HEK293 (cell line): ENCODE measurements around the gene FLRT1.

ENCODE experiments used
- CTCF ChIA-PET: fragments of 350-600 bp; formaldehyde crosslinking; extraction: SDS; loops from one replicate; lab custom pipeline; 2021; ENCODE audit warnings: antibody characterized with exemption; lab: Yijun Ruan, JAX
- POLR2A ChIA-PET: fragments of 300-600 bp; formaldehyde crosslinking; extraction: SDS; loops from one replicate; lab custom pipeline; 2020; ENCODE audit warnings: antibody characterized with exemption, inconsistent platforms; lab: Yijun Ruan, JAX
- H3K27ac ChIP-seq: fragments of 200-500 bp; sonication (Bioruptor generic); 2 replicates; pipeline ENCODE4 v1.5.1; 2014; ENCODE audit warnings: low read depth, low read length, control low read depth, inconsistent platforms; ENCODE audit errors: extremely low read depth
- H3K36me3 ChIP-seq, 2 experiments: fragments of 200-500 bp in 1 of 2; sonication (Bioruptor generic) in 1 of 2; 1 replicate in 1 of 2; 2 replicates in 1 of 2; pipeline ENCODE4 v1.5.1; 2014 to 2017; ENCODE audit warnings: inconsistent platforms in 2 of 2, low read length in 2 of 2; ENCODE audit not compliant: control insufficient read depth in 2 of 2, insufficient read depth in 1 of 2
- H3K4me1 ChIP-seq: fragments of 200-500 bp; sonication (Bioruptor generic); 2 replicates; pipeline ENCODE4 v1.5.1; 2014; ENCODE audit warnings: mild to moderate bottlenecking, low read length, inconsistent platforms; ENCODE audit not compliant: control insufficient read depth, insufficient read depth
- H3K4me3 ChIP-seq: 2 replicates; pipeline ENCODE4 v1.5.1; 2011; ENCODE audit warnings: low read depth, mild to moderate bottlenecking, control low read depth, low read length, moderate library complexity
- H3K9me3 ChIP-seq: fragments of 200-500 bp; sonication (Bioruptor generic); 2 replicates; pipeline ENCODE4 v1.5.1; 2014; ENCODE audit warnings: low read depth, low read length, inconsistent platforms; ENCODE audit not compliant: control insufficient read depth, insufficient read depth
- OVOL3 ChIP-seq: fragments of 450-650 bp; formaldehyde crosslinking; IDR thresholded peaks from 2 replicates; pipeline ENCODE4 v1.5.1; 2016; ENCODE audit warnings: missing biosample characterization, missing genetic modification characterization
- SCRT2 ChIP-seq: fragments of 450-650 bp; formaldehyde crosslinking; IDR thresholded peaks from 2 replicates; pipeline ENCODE4 v1.5.1; 2016; ENCODE audit warnings: missing biosample characterization, missing genetic modification characterization
- TRIM28 ChIP-seq: IDR thresholded peaks from 2 replicates; pipeline ENCODE4 v1.6.1; 2011; ENCODE audit warnings: low read length, control low read depth, borderline replicate concordance
- ZBTB1 ChIP-seq: fragments of 450-650 bp; formaldehyde crosslinking; IDR thresholded peaks from 2 replicates; pipeline ENCODE4 v1.5.1; 2016; ENCODE audit warnings: missing biosample characterization, missing genetic modification characterization
- ZBTB48 ChIP-seq: fragments of 450-650 bp; formaldehyde crosslinking; IDR thresholded peaks from 2 replicates; pipeline ENCODE4 v1.5.1; 2016; ENCODE audit warnings: missing biosample characterization, missing genetic modification characterization
- ZNF112 ChIP-seq: fragments of 450-650 bp; formaldehyde crosslinking; IDR thresholded peaks from 2 replicates; pipeline ENCODE4 v1.5.0; 2017; ENCODE audit warnings: missing biosample characterization, missing genetic modification characterization
- ZNF146 ChIP-seq: fragments of 450-650 bp; formaldehyde crosslinking; IDR thresholded peaks from 2 replicates; pipeline ENCODE4 v1.5.1; 2016; ENCODE audit warnings: missing biosample characterization, missing genetic modification characterization
- ZNF335 ChIP-seq: fragments of 450-650 bp; formaldehyde crosslinking; conservative IDR thresholded peaks from 2 replicates; pipeline ENCODE4 v1.5.1; 2016; ENCODE audit warnings: missing biosample characterization, missing genetic modification characterization
- ZNF555 ChIP-seq: fragments of 450-650 bp; formaldehyde crosslinking; conservative IDR thresholded peaks from 2 replicates; pipeline ENCODE4 v1.5.1; 2017; ENCODE audit warnings: missing biosample characterization, mild to moderate bottlenecking, missing genetic modification characterization, inconsistent platforms
- ZNF768 ChIP-seq: fragments of 450-650 bp; formaldehyde crosslinking; IDR thresholded peaks from 2 replicates; pipeline ENCODE4 v1.5.1; 2018; ENCODE audit warnings: missing biosample characterization, mild to moderate bottlenecking, missing genetic modification characterization
- ZSCAN16 ChIP-seq: fragments of 450-650 bp; formaldehyde crosslinking; IDR thresholded peaks from 2 replicates; pipeline ENCODE4 v1.5.1; 2016; ENCODE audit warnings: missing biosample characterization, missing genetic modification characterization
- TF ChIP-seq, protein P1 (sequence below): fragments of 450-650 bp; formaldehyde crosslinking; IDR thresholded peaks from 2 replicates; pipeline ENCODE4 v1.5.1; 2017; ENCODE audit warnings: missing biosample characterization, missing genetic modification characterization
- TF ChIP-seq, protein P2 (sequence below): fragments of 450-650 bp; formaldehyde crosslinking; conservative IDR thresholded peaks from 2 replicates; pipeline ENCODE4 v1.5.1; 2016; ENCODE audit warnings: low read depth, missing biosample characterization, missing genetic modification characterization
- TF ChIP-seq, protein P3 (sequence below): fragments of 450-650 bp; formaldehyde crosslinking; IDR thresholded peaks from 2 replicates; pipeline ENCODE4 v1.5.1; 2016; ENCODE audit warnings: missing biosample characterization, missing genetic modification characterization
- TF ChIP-seq, protein P4 (sequence below): fragments of 450-650 bp; formaldehyde crosslinking; IDR thresholded peaks from 2 replicates; pipeline ENCODE4 v1.5.1; 2017; ENCODE audit warnings: missing biosample characterization, missing genetic modification characterization

FLRT1 gene

DNA sequence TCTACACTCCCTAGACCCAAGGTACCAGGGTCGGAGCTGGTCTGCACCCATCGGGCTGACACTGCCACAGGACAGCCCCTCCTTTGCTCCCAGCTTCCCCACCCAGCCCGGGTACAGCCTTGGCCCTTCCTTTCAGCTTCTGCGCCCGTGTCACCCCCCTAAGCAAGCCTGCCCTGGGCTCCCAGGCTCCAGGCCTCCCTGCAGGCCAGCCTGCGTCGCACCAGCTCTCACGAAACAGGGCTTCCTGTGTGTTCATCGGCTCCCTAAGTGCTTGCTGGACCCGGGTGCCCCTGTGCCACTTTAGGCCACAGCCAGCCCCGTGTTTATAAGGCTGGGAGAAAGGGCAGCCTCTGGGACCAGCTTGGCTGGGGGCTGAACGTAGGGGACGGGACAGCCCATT is 21.1 kb downstream of the FLRT1 start:
- H3K4me3 ChIP-seq: no peak overlapping the region
- no peak overlapping the region for H3K27ac ChIP-seq
- H3K36me3 ChIP-seq: no peaks in the 10 kb centered on the region
- H3K4me1 ChIP-seq: no peaks in the 10 kb centered on the region
- CTCF ChIA-PET: no interaction called here
- no peaks in the 10 kb centered on the region for H3K9me3 ChIP-seq
- no peak for TF ChIP-seq ZNF146 (tag by site-specific recombination)
- no peak for TF ChIP-seq SCRT2
- no peak for TF ChIP-seq ZNF555 (tag by site-specific recombination)
- TF ChIP-seq, protein P1, sequence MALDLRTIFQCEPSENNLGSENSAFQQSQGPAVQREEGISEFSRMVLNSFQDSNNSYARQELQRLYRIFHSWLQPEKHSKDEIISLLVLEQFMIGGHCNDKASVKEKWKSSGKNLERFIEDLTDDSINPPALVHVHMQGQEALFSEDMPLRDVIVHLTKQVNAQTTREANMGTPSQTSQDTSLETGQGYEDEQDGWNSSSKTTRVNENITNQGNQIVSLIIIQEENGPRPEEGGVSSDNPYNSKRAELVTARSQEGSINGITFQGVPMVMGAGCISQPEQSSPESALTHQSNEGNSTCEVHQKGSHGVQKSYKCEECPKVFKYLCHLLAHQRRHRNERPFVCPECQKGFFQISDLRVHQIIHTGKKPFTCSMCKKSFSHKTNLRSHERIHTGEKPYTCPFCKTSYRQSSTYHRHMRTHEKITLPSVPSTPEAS (tag by site-specific recombination): no peak
- no peak for TF ChIP-seq ZNF112 (tag by site-specific recombination)
- TF ChIP-seq ZSCAN16 (tag by site-specific recombination): no peak
- no peak for TF ChIP-seq OVOL3
- POLR2A ChIA-PET: no interaction called here

DNA sequence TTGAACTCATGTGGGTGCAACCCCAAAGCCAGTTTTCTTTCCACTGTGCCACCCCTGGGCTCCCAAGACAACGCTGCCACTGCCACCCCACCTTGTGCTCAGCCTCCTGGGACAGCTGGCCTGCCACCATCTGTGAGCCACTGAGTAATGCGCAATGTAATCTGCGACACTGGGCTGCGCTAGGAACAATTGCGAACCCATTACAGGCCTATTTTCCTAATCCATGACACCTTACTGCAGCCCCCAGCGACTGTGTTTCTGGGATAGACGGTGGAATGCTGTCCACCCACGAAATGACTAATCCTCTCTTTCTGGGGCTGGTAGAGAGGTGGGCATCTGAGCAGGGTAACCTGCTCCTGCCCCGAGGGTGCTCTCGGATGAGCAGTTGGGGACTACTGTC is 22.2 kb downstream of the FLRT1 start:
- Histone ChIP-seq H3K9me3 (no peaks in the 10 kb centered on the region), H3K4me1 (no peaks in the 10 kb centered on the region), H3K4me3 (no peak overlapping the region), H3K36me3 (no peaks in the 10 kb centered on the region), H3K27ac (no peak overlapping the region)
- ChIA-PET POLR2A (no interaction called here), CTCF (no interaction called here)
- TF ChIP-seq, protein P2, sequence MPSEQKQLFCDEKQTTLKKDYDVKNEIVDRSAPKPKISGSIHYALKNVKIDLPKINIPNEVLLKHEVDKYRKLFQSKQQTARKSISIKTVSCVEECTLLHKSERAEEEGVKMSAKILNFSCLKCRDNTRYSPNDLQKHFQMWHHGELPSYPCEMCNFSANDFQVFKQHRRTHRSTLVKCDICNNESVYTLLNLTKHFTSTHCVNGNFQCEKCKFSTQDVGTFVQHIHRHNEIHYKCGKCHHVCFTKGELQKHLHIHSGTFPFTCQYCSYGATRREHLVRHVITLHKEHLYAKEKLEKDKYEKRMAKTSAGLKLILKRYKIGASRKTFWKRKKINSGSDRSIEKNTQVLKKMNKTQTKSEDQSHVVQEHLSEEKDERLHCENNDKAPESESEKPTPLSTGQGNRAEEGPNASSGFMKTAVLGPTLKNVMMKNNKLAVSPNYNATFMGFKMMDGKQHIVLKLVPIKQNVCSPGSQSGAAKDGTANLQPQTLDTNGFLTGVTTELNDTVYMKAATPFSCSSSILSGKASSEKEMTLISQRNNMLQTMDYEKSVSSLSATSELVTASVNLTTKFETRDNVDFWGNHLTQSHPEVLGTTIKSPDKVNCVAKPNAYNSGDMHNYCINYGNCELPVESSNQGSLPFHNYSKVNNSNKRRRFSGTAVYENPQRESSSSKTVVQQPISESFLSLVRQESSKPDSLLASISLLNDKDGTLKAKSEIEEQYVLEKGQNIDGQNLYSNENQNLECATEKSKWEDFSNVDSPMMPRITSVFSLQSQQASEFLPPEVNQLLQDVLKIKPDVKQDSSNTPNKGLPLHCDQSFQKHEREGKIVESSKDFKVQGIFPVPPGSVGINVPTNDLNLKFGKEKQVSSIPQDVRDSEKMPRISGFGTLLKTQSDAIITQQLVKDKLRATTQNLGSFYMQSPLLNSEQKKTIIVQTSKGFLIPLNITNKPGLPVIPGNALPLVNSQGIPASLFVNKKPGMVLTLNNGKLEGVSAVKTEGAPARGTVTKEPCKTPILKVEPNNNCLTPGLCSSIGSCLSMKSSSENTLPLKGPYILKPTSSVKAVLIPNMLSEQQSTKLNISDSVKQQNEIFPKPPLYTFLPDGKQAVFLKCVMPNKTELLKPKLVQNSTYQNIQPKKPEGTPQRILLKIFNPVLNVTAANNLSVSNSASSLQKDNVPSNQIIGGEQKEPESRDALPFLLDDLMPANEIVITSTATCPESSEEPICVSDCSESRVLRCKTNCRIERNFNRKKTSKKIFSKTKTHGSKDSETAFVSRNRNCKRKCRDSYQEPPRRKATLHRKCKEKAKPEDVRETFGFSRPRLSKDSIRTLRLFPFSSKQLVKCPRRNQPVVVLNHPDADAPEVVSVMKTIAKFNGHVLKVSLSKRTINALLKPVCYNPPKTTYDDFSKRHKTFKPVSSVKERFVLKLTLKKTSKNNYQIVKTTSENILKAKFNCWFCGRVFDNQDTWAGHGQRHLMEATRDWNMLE (tag by site-specific recombination): no peak
- TF ChIP-seq TRIM28 (no peak), SCRT2 (0 out of 2 replicates have a peak, but pooled peaks have one; percentile 2), ZBTB1 (tag by site-specific recombination) (no peak), ZNF335 (no peak), ZBTB48 (tag by site-specific recombination) (no peak)

DNA sequence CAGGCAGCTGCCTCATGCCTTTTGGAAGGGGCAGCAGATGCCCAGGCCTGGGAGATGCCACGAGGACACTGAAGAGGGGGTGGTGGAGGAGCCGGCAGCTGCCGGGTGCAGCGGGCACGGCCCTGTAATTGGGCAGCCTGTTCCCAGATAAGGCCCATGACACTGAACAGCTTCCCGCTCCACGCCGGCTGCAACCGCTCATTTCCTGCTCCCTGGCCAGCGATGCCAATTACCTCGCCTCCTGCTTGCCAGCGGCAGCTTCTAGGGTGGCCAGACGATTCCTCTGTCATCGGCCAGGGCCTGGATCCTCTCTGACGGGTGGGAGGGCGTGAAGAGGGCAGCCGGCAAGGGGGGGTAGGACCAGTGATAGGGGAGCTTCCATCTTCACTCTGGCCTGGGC is 22.8 kb downstream of the FLRT1 start:
- no peaks in the 10 kb centered on the region for H3K9me3 ChIP-seq
- H3K36me3 ChIP-seq: no peaks in the 10 kb centered on the region
- CTCF ChIA-PET: interaction anchor here (0.7 kb wide), 1 partner anchor 10 kb away, joined by 3 read pairs; no protein-coding TSS in a partner anchor
- TF ChIP-seq, protein P3, sequence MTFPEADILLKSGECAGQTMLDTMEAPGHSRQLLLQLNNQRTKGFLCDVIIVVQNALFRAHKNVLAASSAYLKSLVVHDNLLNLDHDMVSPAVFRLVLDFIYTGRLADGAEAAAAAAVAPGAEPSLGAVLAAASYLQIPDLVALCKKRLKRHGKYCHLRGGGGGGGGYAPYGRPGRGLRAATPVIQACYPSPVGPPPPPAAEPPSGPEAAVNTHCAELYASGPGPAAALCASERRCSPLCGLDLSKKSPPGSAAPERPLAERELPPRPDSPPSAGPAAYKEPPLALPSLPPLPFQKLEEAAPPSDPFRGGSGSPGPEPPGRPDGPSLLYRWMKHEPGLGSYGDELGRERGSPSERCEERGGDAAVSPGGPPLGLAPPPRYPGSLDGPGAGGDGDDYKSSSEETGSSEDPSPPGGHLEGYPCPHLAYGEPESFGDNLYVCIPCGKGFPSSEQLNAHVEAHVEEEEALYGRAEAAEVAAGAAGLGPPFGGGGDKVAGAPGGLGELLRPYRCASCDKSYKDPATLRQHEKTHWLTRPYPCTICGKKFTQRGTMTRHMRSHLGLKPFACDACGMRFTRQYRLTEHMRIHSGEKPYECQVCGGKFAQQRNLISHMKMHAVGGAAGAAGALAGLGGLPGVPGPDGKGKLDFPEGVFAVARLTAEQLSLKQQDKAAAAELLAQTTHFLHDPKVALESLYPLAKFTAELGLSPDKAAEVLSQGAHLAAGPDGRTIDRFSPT: 0 out of 2 replicates have a peak, but pooled peaks have one; percentile 22
- TF ChIP-seq, protein P4, sequence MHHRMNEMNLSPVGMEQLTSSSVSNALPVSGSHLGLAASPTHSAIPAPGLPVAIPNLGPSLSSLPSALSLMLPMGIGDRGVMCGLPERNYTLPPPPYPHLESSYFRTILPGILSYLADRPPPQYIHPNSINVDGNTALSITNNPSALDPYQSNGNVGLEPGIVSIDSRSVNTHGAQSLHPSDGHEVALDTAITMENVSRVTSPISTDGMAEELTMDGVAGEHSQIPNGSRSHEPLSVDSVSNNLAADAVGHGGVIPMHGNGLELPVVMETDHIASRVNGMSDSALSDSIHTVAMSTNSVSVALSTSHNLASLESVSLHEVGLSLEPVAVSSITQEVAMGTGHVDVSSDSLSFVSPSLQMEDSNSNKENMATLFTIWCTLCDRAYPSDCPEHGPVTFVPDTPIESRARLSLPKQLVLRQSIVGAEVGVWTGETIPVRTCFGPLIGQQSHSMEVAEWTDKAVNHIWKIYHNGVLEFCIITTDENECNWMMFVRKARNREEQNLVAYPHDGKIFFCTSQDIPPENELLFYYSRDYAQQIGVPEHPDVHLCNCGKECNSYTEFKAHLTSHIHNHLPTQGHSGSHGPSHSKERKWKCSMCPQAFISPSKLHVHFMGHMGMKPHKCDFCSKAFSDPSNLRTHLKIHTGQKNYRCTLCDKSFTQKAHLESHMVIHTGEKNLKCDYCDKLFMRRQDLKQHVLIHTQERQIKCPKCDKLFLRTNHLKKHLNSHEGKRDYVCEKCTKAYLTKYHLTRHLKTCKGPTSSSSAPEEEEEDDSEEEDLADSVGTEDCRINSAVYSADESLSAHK: no peak
- TF ChIP-seq ZNF768: no peak
- TF ChIP-seq, all 188 proteins: peak for 1
- POLR2A ChIA-PET: no interaction called here
- Histone ChIP-seq H3K4me3 (no peak overlapping the region), H3K27ac (no peak overlapping the region), H3K4me1 (no peaks in the 10 kb centered on the region)
